Choroid plexus epithelial cell (primary cell): ENCODE data around the gene TRO.

Source experiments
- DNase-seq: peaks from one replicate; pipeline ENCODE4 v3.0.0-alpha.2; 2010; ENCODE audit warnings: low read depth
- H3K4me3 ChIP-seq: 2 replicates; pipeline ENCODE4 v1.5.1; 2011; ENCODE audit warnings: low read depth, mild to moderate bottlenecking, control low read depth, low read length, moderate library complexity
- TF ChIP-seq, protein P1 (sequence below): conservative IDR thresholded peaks from 2 replicates; pipeline ENCODE4 v1.5.1; 2011; ENCODE audit warnings: low read depth, mild to moderate bottlenecking, control low read depth, inconsistent platforms, low read length, moderate library complexity

TRO gene

DNA sequence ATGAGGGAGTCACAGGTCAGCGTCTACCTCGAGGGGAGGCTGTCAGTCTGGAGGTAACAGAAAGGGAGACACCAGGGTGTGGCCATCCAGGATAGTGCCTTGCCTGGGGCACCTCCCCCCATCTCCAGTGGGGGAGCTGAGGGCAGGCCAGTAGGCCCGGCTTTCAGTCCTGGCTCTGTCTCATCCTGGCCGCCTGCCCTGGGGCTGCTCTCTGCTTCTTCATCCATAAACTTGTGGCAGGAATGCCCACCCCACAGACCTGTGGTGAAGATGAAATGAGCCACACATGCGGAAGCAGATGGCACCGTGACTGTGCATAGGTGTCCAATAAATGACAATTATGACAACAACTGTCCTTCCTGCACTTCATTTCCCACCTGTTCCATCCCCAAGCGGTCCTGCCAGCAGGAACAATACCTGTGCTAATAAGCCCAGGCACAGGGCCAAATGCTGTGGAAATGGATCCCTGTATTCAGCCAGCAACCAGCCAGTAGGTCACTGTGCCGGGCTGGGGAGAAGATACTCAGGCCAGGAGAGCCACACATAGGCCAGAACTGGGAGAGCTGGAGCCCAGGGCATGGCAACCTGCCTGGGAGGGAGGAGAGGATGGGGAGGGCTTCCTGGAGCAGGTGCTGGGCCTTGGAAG, 30.2 kb downstream of the TRO start:
- no peak for DNase-seq
- TF ChIP-seq, protein P1, sequence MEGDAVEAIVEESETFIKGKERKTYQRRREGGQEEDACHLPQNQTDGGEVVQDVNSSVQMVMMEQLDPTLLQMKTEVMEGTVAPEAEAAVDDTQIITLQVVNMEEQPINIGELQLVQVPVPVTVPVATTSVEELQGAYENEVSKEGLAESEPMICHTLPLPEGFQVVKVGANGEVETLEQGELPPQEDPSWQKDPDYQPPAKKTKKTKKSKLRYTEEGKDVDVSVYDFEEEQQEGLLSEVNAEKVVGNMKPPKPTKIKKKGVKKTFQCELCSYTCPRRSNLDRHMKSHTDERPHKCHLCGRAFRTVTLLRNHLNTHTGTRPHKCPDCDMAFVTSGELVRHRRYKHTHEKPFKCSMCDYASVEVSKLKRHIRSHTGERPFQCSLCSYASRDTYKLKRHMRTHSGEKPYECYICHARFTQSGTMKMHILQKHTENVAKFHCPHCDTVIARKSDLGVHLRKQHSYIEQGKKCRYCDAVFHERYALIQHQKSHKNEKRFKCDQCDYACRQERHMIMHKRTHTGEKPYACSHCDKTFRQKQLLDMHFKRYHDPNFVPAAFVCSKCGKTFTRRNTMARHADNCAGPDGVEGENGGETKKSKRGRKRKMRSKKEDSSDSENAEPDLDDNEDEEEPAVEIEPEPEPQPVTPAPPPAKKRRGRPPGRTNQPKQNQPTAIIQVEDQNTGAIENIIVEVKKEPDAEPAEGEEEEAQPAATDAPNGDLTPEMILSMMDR, result no peak
- no peak overlapping the region for H3K4me3 ChIP-seq

DNA sequence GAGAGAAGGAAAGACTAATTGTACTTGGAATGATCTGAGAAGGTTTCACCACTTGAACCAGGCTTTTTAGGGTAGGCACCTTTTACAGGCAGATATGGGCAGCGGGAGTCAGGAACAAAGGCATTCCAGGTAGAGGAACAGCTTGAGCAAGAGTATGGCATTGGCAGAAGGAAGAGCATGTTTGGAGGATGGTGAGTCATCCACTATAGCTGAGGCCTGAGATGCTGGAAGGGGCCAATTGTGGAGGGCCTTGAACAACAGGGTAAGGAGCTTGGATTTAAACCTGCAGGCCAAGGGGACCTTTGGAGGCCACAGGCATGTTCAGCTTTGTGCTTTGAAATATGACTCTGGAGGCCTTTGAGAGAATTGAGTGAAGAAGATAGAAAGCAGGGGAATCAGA, 41.1 kb downstream of the TRO start:
- DNase-seq, result no peak
- H3K4me3 ChIP-seq, result no peak overlapping the region
- TF ChIP-seq, protein P1, result no peak

DNA sequence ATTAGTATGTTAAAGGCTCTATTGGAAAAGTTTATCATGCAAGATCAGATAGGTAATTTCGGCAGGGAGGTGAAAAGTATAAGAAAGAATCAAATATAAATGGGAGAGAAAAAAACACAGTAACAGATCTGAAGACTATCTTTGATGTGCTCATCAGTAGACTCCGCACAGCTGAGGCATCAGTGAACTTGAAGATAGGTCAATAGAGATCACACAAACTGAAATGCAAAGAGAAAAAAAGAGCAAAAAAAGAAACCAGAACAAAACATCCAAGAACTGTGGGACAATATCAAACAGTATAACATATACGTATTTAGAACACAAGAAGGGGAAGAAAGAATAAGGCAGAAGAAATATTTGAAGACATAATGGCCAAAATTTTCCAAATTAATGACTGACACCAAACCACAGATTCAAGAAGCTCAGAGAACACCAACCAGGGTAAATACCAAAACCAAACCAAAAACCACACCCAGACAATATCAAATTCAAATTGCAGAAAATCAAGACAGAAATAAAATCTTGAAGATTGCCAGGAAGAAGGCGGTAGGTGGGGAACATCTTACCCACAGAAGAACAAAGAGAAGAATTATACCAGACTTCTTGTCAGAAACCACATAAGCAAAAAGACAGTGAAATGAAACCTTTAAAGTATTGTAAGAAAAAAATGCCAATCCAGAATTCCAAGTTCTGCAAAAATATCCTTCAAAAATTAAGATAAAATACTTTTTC, 44.3 kb downstream of the TRO start:
- TF ChIP-seq, protein P1, result no peak
- no peak for DNase-seq
- H3K4me3 ChIP-seq, result no peak overlapping the region

DNA sequence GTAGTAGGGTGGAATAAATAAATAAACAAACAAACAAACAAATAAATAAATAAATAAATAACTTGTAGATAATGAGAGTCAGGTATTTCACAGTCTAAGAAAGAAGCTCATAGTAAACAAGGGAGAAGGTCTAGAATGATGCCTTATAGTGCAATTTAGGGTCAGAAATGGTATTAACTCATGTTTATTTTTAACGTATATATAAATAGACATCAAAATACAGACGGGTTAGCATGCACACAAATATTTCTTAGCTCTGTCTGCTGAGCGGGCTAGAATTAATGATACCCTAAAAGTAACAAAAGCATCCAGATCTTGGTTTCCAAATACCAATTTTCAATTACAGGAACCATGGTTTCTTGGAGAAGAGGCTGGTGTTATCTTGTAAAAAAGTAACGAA, 56.8 kb downstream of the TRO start:
- H3K4me3 ChIP-seq, result no peak overlapping the region
- no peak for DNase-seq
- TF ChIP-seq, protein P1, result no peak

DNA sequence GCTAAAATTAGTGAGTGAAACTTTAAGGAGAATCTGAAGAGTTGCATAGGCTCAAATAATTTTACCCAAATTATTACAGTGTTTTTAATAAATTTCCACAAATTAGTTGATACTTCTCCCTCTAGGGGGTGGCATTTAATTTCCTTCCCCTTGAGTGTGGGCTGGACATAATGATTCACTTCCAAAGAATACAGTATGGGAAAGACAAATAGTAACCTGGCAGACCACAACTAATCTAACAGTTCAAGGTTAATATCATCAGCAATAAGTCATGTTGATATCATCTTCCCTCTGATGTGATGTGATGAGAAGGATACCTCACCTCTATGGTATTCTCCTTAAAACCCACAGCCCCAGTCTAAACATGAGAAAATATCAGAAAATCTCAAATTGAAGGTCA, 57.8 kb downstream of the TRO start:
- TF ChIP-seq, protein P1, result no peak
- DNase-seq, result peak; percentile 8

DNA sequence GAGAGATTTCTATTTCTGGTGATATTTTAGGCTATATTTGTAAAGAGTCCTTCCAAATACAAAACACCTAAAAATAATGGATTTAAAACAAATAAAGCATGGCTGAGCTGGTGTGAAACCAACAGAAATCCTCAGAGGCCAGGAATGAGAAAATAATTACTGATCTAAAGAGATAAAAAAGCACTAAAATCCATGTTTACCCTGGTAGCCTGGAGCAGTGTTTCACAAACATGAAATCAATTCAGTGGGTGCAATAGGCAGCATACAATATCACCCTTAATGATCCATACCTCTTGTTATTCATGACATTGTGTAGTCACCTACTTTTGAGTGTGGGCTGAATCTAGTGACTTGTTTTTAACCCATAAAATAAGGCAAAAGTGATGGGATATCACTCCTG, 58.8 kb downstream of the TRO start:
- DNase-seq, result no peak
- TF ChIP-seq, protein P1, result no peak
- no peak overlapping the region for H3K4me3 ChIP-seq

More for the DNA sequence above, 57.8 kb downstream of the TRO start:
- H3K4me3 ChIP-seq, result no peak overlapping the region

DNA sequence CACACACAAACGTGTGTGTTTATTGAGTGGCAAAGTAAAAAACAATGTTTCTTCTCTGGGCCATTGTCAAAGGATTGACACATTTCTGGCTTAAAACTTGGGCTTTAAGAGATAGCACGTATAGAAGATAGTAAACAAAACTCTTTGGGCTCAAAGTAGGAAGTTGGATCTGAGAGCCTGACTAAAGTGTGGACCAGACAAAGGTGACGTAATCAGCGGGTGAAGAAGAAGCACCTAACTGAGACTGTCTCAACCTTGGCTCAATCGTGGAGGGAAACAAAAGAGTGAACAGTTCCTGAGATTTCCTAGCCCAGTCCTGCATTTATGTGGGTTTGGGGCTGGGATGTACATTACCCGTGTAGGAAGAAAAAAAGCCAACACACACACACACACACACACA, 59.7 kb downstream of the TRO start:
- TF ChIP-seq, protein P1, result no peak
- no peak overlapping the region for H3K4me3 ChIP-seq
- no peak for DNase-seq
